Ishikawa (cell line): ENCODE results near the gene LZTS2.

ENCODE experiments used
- CEBPB ChIP-seq: IDR thresholded peaks from 2 replicates; pipeline ENCODE4 v1.6.1; 2012
- EGR1 ChIP-seq: IDR thresholded peaks from 2 replicates; pipeline ENCODE4 v1.6.1; 2012
- EP300 ChIP-seq: IDR thresholded peaks from 2 replicates; pipeline ENCODE4 v1.6.1; 2012; ENCODE audit warnings: borderline replicate concordance
- FOXM1 ChIP-seq: IDR thresholded peaks from 2 replicates; pipeline ENCODE4 v1.6.1; 2012; ENCODE audit warnings: low read depth, borderline replicate concordance
- NFIC ChIP-seq: IDR thresholded peaks from 2 replicates; pipeline ENCODE4 v1.6.1; 2012
- RAD21 ChIP-seq: IDR thresholded peaks from 2 replicates; pipeline ENCODE4 v1.6.1; 2012; ENCODE audit warnings: low read depth
- TAF1 ChIP-seq: IDR thresholded peaks from 2 replicates; pipeline ENCODE4 v1.6.1; 2012; ENCODE audit warnings: low read depth, mild to moderate bottlenecking
- TCF12 ChIP-seq: IDR thresholded peaks from 2 replicates; pipeline ENCODE4 v1.6.1; 2012; ENCODE audit warnings: low read depth
- YY1 ChIP-seq: IDR thresholded peaks from 2 replicates; pipeline ENCODE4 v1.6.1; 2012; ENCODE audit warnings: low read depth
- TF ChIP-seq, protein P1 (sequence below): IDR thresholded peaks from 2 replicates; pipeline ENCODE4 v1.6.1; 2012
- TF ChIP-seq, protein P2 (sequence below): IDR thresholded peaks from 2 replicates; pipeline ENCODE4 v1.6.1; 2012; ENCODE audit warnings: low read depth, mild to moderate bottlenecking
- TF ChIP-seq, protein P3 (sequence below): IDR thresholded peaks from 2 replicates; pipeline ENCODE4 v1.6.1; 2012

DNA sequence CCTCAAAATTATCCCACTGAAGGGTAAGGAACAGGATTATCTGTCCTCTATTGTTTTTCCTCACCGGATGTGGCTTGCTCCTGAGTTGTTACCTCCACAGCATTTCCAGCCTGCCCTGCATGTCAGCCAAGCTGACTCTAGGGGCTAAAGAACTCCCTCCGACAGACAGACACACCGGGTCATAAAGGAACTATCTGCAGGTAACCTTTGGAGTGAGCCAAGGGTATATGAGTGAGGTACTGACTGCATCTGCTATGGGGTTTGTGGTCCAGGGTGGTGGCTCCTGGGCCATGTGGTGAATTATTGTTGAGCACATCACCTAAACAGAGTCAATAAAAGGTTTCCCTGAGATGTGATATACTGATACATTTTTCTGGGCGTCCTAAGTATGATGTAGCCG, 55.3 kb downstream of the LZTS2 start:
- TF ChIP-seq NFIC, result no peak
- TF ChIP-seq FOXM1, result no peak
- TF ChIP-seq RAD21, result no peak
- TF ChIP-seq CEBPB, result no peak
- TF ChIP-seq EP300, result no peak
- no peak for TF ChIP-seq TCF12
- TF ChIP-seq, protein P1, sequence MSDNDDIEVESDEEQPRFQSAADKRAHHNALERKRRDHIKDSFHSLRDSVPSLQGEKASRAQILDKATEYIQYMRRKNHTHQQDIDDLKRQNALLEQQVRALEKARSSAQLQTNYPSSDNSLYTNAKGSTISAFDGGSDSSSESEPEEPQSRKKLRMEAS, result no peak
- TF ChIP-seq YY1, result no peak
- no peak for TF ChIP-seq TAF1
- TF ChIP-seq EGR1, result no peak
- TF ChIP-seq, protein P2, sequence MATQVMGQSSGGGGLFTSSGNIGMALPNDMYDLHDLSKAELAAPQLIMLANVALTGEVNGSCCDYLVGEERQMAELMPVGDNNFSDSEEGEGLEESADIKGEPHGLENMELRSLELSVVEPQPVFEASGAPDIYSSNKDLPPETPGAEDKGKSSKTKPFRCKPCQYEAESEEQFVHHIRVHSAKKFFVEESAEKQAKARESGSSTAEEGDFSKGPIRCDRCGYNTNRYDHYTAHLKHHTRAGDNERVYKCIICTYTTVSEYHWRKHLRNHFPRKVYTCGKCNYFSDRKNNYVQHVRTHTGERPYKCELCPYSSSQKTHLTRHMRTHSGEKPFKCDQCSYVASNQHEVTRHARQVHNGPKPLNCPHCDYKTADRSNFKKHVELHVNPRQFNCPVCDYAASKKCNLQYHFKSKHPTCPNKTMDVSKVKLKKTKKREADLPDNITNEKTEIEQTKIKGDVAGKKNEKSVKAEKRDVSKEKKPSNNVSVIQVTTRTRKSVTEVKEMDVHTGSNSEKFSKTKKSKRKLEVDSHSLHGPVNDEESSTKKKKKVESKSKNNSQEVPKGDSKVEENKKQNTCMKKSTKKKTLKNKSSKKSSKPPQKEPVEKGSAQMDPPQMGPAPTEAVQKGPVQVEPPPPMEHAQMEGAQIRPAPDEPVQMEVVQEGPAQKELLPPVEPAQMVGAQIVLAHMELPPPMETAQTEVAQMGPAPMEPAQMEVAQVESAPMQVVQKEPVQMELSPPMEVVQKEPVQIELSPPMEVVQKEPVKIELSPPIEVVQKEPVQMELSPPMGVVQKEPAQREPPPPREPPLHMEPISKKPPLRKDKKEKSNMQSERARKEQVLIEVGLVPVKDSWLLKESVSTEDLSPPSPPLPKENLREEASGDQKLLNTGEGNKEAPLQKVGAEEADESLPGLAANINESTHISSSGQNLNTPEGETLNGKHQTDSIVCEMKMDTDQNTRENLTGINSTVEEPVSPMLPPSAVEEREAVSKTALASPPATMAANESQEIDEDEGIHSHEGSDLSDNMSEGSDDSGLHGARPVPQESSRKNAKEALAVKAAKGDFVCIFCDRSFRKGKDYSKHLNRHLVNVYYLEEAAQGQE, result no peak
- TF ChIP-seq, protein P3, sequence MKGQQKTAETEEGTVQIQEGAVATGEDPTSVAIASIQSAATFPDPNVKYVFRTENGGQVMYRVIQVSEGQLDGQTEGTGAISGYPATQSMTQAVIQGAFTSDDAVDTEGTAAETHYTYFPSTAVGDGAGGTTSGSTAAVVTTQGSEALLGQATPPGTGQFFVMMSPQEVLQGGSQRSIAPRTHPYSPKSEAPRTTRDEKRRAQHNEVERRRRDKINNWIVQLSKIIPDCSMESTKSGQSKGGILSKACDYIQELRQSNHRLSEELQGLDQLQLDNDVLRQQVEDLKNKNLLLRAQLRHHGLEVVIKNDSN, result no peak
